AG10803 (cell line): ENCODE measurements around the gene TMEM187.

Experiments used
- DNase-seq: peaks from one replicate; pipeline ENCODE4 v3.0.0; 2010; ENCODE audit warnings: low read depth
- H3K4me3 ChIP-seq: 2 replicates; pipeline ENCODE4 v1.5.1; 2011; ENCODE audit warnings: mild to moderate bottlenecking, low read length, control low read depth
- CTCF ChIP-seq: conservative IDR thresholded peaks from 2 replicates; pipeline ENCODE4 v1.5.1; 2011; ENCODE audit warnings: mild to moderate bottlenecking, low read length, control low read depth, inconsistent platforms

TMEM187 gene

GRCh38 chrX:153931151-153931550 is 41.4 kb upstream of the TMEM187 start:
- no peak for DNase-seq
- TF ChIP-seq CTCF: no peak
- H3K4me3 ChIP-seq: no peak overlapping the region

- TF ChIP-seq CTCF: no peak
These were observed 40.8 kb upstream of the TMEM187 start for GRCh38 chrX:153931748-153932147.

GRCh38 chrX:153932220-153932915 is 40.2 kb upstream of the TMEM187 start:
- DNase-seq: no peak
- no peak for TF ChIP-seq CTCF
- no peak overlapping the region for H3K4me3 ChIP-seq

More at GRCh38 chrX:153931748-153932147, 40.8 kb upstream of the TMEM187 start:
- no peak for DNase-seq
- no peak overlapping the region for H3K4me3 ChIP-seq

GRCh38 chrX:153933748-153934147 is 38.8 kb upstream of the TMEM187 start:
- DNase-seq: peak; percentile 52
- no peak for TF ChIP-seq CTCF
- H3K4me3 ChIP-seq: peak overlapping the region; percentile 71

- no peak for TF ChIP-seq CTCF
- peak overlapping the region; percentile 71 for H3K4me3 ChIP-seq
- no peak for DNase-seq
These were observed 38.3 kb upstream of the TMEM187 start for GRCh38 chrX:153934148-153934761.

- no peak for TF ChIP-seq CTCF
- H3K4me3 ChIP-seq: peak within 1 kb of the TSS; percentile 71
- peak; percentile 59 for DNase-seq
These were observed 37.7 kb upstream of the TMEM187 start, which contains the start of gene NAA10 for GRCh38 chrX:153934762-153935325. Gene NAA10, minus strand, starts transcription at chrX:153935037. Its CDS starts 133 bp downstream, at chrX:153934904.
